GM19099 (cell line): ENCODE results near the gene WDR1.

ENCODE experiments used
- POLR2A ChIP-seq: IDR thresholded peaks from 3 replicates; pipeline ENCODE4 v1.6.1; 2011; ENCODE audit warnings: low read depth; ENCODE audit not compliant: insufficient read length; ENCODE audit errors: extremely low read depth

WDR1 gene

GRCh38 chr4:10098780-10099160, 17.8 kb downstream of the WDR1 start:
- no peak for TF ChIP-seq POLR2A

GRCh38 chr4:10097906-10098779, 18.5 kb downstream of the WDR1 start:
- no peak for TF ChIP-seq POLR2A

GRCh38 chr4:10096978-10097335, 19.6 kb downstream of the WDR1 start:
- TF ChIP-seq POLR2A: no peak

- no peak for TF ChIP-seq POLR2A
These were observed 20.2 kb downstream of the WDR1 start for GRCh38 chr4:10096201-10096977.

- TF ChIP-seq POLR2A: no peak
These were observed 21.2 kb downstream of the WDR1 start for GRCh38 chr4:10095296-10095991.

- no peak for TF ChIP-seq POLR2A
These were observed 21.8 kb downstream of the WDR1 start for GRCh38 chr4:10094841-10095240.

GRCh38 chr4:10093801-10094552, 22.6 kb downstream of the WDR1 start:
- no peak for TF ChIP-seq POLR2A

- TF ChIP-seq POLR2A: no peak
These were observed 23.4 kb downstream of the WDR1 start for GRCh38 chr4:10093271-10093621.

- TF ChIP-seq POLR2A: no peak
These were observed 23.9 kb downstream of the WDR1 start for GRCh38 chr4:10092481-10093270.

GRCh38 chr4:10091531-10092181, 24.9 kb downstream of the WDR1 start:
- TF ChIP-seq POLR2A: no peak

- TF ChIP-seq POLR2A: no peak
These were observed 25.9 kb downstream of the WDR1 start for GRCh38 chr4:10090467-10091250.

GRCh38 chr4:10089346-10089745, 27.3 kb downstream of the WDR1 start:
- no peak for TF ChIP-seq POLR2A
